ENCODE data around the gene MT2A.

- TF ChIP-seq EZH2phosphoT487 (IDR thresholded peaks at IDR 0.05; ENCODE audit: low read depth, severe bottlenecking, unreplicated experiment) (no peak), CTCF (IDR thresholded peaks at IDR 0.05; ENCODE audit: poor library complexity) (no peak)
Measured at GRCh38 chr16:56613706-56614105, 5.3 kb downstream of the MT2A start.
